Activated CD4-positive, alpha-beta memory T cell treated with anti-CD3 and anti-CD28 coated beads, Interleukin-2, amount 10 ng/mL, durations not matched to agents 7 days and 5 days (primary cell): Measurements from ENCODE around the gene HDAC5. TPM values are rescaled to one million over a fixed set of nuclear protein-coding genes. Genes with fewer than 3 reads are reported as not detected.
"Not testable (repeated sequence)": the region's sequence is repeated elsewhere in the genome, so short reads cannot be mapped to it uniquely, and the experiment has no call there.

ENCODE experiments used
- CTCF ChIA-PET: fragments of 350-600 bp; sonication (Branson Sonifier 250); formaldehyde crosslinking; loops from one replicate; lab custom pipeline; 2021; ENCODE audit warnings: antibody characterized with exemption, inconsistent platforms; lab: Charles Lee
- POLR2A ChIA-PET: fragments of 350-600 bp; sonication (Branson Sonifier 250); formaldehyde crosslinking; loops from one replicate; lab custom pipeline; 2021; ENCODE audit warnings: antibody characterized with exemption; lab: Charles Lee
- DNase-seq: peaks from one replicate; pipeline ENCODE4 v3.0.0-alpha.2; 2020
- H3K27ac Mint-ChIP-seq: one replicate; pipeline ENCODE4 v1.8.0; 2021; ENCODE audit warnings: mild to moderate bottlenecking, mixed read lengths
- H3K27me3 Mint-ChIP-seq: one replicate; pipeline ENCODE4 v1.8.0; 2021; ENCODE audit warnings: mixed read lengths
- H3K36me3 Mint-ChIP-seq: one replicate; pipeline ENCODE4 v1.8.0; 2021; ENCODE audit warnings: low read depth, mixed read lengths
- H3K4me1 Mint-ChIP-seq: one replicate; pipeline ENCODE4 v1.8.0; 2021; ENCODE audit warnings: mixed read lengths
- H3K4me3 Mint-ChIP-seq: one replicate; pipeline ENCODE4 v1.8.0; 2021; ENCODE audit warnings: mild to moderate bottlenecking, mixed read lengths
- H3K9me3 Mint-ChIP-seq: one replicate; pipeline ENCODE4 v1.8.0; 2021; ENCODE audit warnings: mixed read lengths
- total RNA-seq, 2 experiments: library from RNA; stranded (reverse); gene quantifications; one replicate each; pipeline ENCODE4 v1.2.3, GENCODE V29; 2021

HDAC5 gene
- total RNA-seq, 2 experiments from 2014 or later = 42.2 to 42.7 TPM

GRCh38 chr17:44147812-44148211 lies 24.4 kb upstream of the HDAC5 start:
- ChIA-PET POLR2A (interaction anchor here (1.6 kb wide), 1 partner anchor 24 kb away, joined by 4 read pairs; the partner anchor contains the start of gene HDAC5), CTCF (interaction anchor here (1.6 to 2.5 kb wide), 2 partner anchors 21 to 39 kb away, joined by 4 to 10 read pairs; partner anchors contain the start of gene TMUB2)
- no peak for DNase-seq
- Mint-ChIP-seq H3K27me3 (no peaks in the 10 kb centered on the region), H3K27ac (no peak overlapping the region), H3K4me1 (peaks cover 27% of the 10 kb centered on the region), H3K36me3 (peaks cover 48% of the 10 kb centered on the region), H3K4me3 (no peak overlapping the region), H3K9me3 (no peaks in the 10 kb centered on the region)

- ChIA-PET CTCF (interaction anchor here (1.3 to 2.0 kb wide), 3 partner anchors 22 to 40 kb away, joined by 4 to 7 read pairs (median 6); partner anchors contain the start of genes HDAC5 and TMUB2), POLR2A (no interaction called here)
- H3K27ac Mint-ChIP-seq = no peak overlapping the region
- DNase-seq = no peak
- no peaks in the 10 kb centered on the region for H3K27me3 Mint-ChIP-seq
- H3K4me1 Mint-ChIP-seq = peaks cover 32% of the 10 kb centered on the region
- no peaks in the 10 kb centered on the region for H3K9me3 Mint-ChIP-seq
- no peak overlapping the region for H3K4me3 Mint-ChIP-seq
- H3K36me3 Mint-ChIP-seq = peaks cover 46% of the 10 kb centered on the region
These were observed 23.2 kb upstream of the HDAC5 start for GRCh38 chr17:44146375-44147346.

- CTCF ChIA-PET = interaction anchor here (0.7 to 2.0 kb wide), 3 partner anchors 21 to 255 kb away, joined by 3 to 7 read pairs (median 6); partner anchors contain the start of gene HDAC5
These were observed 21.7 kb upstream of the HDAC5 start for GRCh38 chr17:44144966-44145739.

GRCh38 chr17:44143921-44144320 lies 20.5 kb upstream of the HDAC5 start:
- H3K4me1 Mint-ChIP-seq = peaks cover 24% of the 10 kb centered on the region
- H3K27me3 Mint-ChIP-seq, H3K27ac Mint-ChIP-seq, H3K9me3 Mint-ChIP-seq, DNase-seq, H3K4me3 Mint-ChIP-seq: not testable (repeated sequence)
- H3K36me3 Mint-ChIP-seq = peaks cover 29% of the 10 kb centered on the region
- ChIA-PET CTCF (interaction anchor here (0.6 to 0.9 kb wide), 4 partner anchors 17 to 1070 kb away, joined by 3 to 4 read pairs (median 3); partner anchors contain the start of gene HDAC5), POLR2A (interaction anchor here (1.0 to 1.5 kb wide), 2 partner anchors 16 to 41 kb away, joined by 3 to 5 read pairs; no protein-coding TSS in a partner anchor)

More at GRCh38 chr17:44144966-44145739, 21.7 kb upstream of the HDAC5 start:
- Mint-ChIP-seq H3K36me3 (peaks cover 37% of the 10 kb centered on the region), H3K4me1 (peaks cover 28% of the 10 kb centered on the region), H3K4me3 (no peak overlapping the region), H3K9me3 (no peaks in the 10 kb centered on the region), H3K27ac (no peak overlapping the region), H3K27me3 (no peaks in the 10 kb centered on the region)
- POLR2A ChIA-PET = interaction anchor here (0.7 to 1.0 kb wide), 2 partner anchors 15 to 23 kb away, joined by 3 read pairs; no protein-coding TSS in a partner anchor
- no peak for DNase-seq

- Mint-ChIP-seq H3K4me1 (peaks cover 31% of the 10 kb centered on the region), H3K27ac (no peak overlapping the region), H3K9me3 (no peaks in the 10 kb centered on the region), H3K36me3 (peaks cover 3% of the 10 kb centered on the region), H3K27me3 (no peaks in the 10 kb centered on the region), H3K4me3 (peak overlapping the region; percentile 14)
- ChIA-PET CTCF (interaction anchor here (0.6 to 3.2 kb wide), 5 partner anchors 10 to 36 kb away, joined by 3 to 13 read pairs (median 3); partner anchors contain the start of gene HDAC5), POLR2A (interaction anchor here (0.8 to 2.7 kb wide), 4 partner anchors 14 to 49 kb away, joined by 4 to 14 read pairs (median 5); partner anchors contain the start of genes HDAC5 and TMUB2)
- DNase-seq = peak; percentile 71
These were observed 14.7 kb upstream of the HDAC5 start for GRCh38 chr17:44137891-44138709.

GRCh38 chr17:44134752-44135568 lies 11.5 kb upstream of the HDAC5 start:
- Mint-ChIP-seq H3K27ac (no peak overlapping the region), H3K4me3 (no peak overlapping the region), H3K27me3 (no peaks in the 10 kb centered on the region), H3K9me3 (no peaks in the 10 kb centered on the region), H3K4me1 (peaks cover 18% of the 10 kb centered on the region), H3K36me3 (no peaks in the 10 kb centered on the region)
- CTCF ChIA-PET = interaction anchor here (2.3 kb wide), 1 partner anchor 11 kb away, joined by 6 read pairs; the partner anchor contains the start of gene HDAC5
- POLR2A ChIA-PET = interaction anchor here (4.6 kb wide), 1 partner anchor 12 kb away, joined by 16 read pairs; the partner anchor contains the start of gene HDAC5
- no peak for DNase-seq

- no peaks in the 10 kb centered on the region for H3K9me3 Mint-ChIP-seq
- CTCF ChIA-PET = interaction anchor here (0.5 to 2.3 kb wide), 2 partner anchors 10 to 102 kb away, joined by 4 to 6 read pairs; partner anchors contain the start of gene HDAC5
- H3K27ac Mint-ChIP-seq = no peak overlapping the region
- H3K36me3 Mint-ChIP-seq = no peaks in the 10 kb centered on the region
- POLR2A ChIA-PET = interaction anchor here (1.2 to 4.6 kb wide), 2 partner anchors 11 to 65 kb away, joined by 3 to 16 read pairs; partner anchors contain the start of gene HDAC5
- H3K4me3 Mint-ChIP-seq = no peak overlapping the region
- no peak for DNase-seq
- H3K27me3 Mint-ChIP-seq = no peaks in the 10 kb centered on the region
- H3K4me1 Mint-ChIP-seq = peaks cover 18% of the 10 kb centered on the region
These were observed 10.6 kb upstream of the HDAC5 start for GRCh38 chr17:44133918-44134476.

GRCh38 chr17:44132275-44132821 lies 8.9 kb upstream of the HDAC5 start:
- H3K4me3 Mint-ChIP-seq = no peak overlapping the region
- CTCF ChIA-PET = interaction anchor here (1.1 to 1.2 kb wide), 3 partner anchors 8 to 19 kb away, joined by 3 to 5 read pairs (median 4); partner anchors contain the start of gene HDAC5
- POLR2A ChIA-PET = interaction anchor here (4.6 kb wide), 1 partner anchor 9 kb away, joined by 16 read pairs; the partner anchor contains the start of gene HDAC5
- H3K36me3 Mint-ChIP-seq = no peaks in the 10 kb centered on the region
- peaks cover 3% of the 10 kb centered on the region for H3K4me1 Mint-ChIP-seq
- H3K27ac Mint-ChIP-seq = no peak overlapping the region
- DNase-seq = no peak
- no peaks in the 10 kb centered on the region for H3K9me3 Mint-ChIP-seq
- peaks cover 2% of the 10 kb centered on the region for H3K27me3 Mint-ChIP-seq

GRCh38 chr17:44131372-44131771 lies 7.9 kb upstream of the HDAC5 start:
- not testable (repeated sequence) for H3K27me3 Mint-ChIP-seq, DNase-seq, H3K27ac Mint-ChIP-seq, H3K9me3 Mint-ChIP-seq, H3K36me3 Mint-ChIP-seq, H3K4me1 Mint-ChIP-seq, H3K4me3 Mint-ChIP-seq
- ChIA-PET POLR2A (interaction anchor here (4.6 kb wide), 1 partner anchor 8 kb away, joined by 16 read pairs; the partner anchor contains the start of gene HDAC5), CTCF (interaction anchor here (1.1 kb wide), 1 partner anchor 10 kb away, joined by 5 read pairs; no protein-coding TSS in a partner anchor)

GRCh38 chr17:44130693-44131349 lies 7.4 kb upstream of the HDAC5 start:
- ChIA-PET POLR2A (no interaction called here), CTCF (no interaction called here)
- Mint-ChIP-seq H3K27ac (no peak overlapping the region), H3K27me3 (peaks cover 2% of the 10 kb centered on the region), H3K36me3 (no peaks in the 10 kb centered on the region), H3K4me3 (no peak overlapping the region), H3K9me3 (no peaks in the 10 kb centered on the region), H3K4me1 (no peaks in the 10 kb centered on the region)
- no peak for DNase-seq
